ENCODE data around the gene RPUSD1. TPM values are rescaled to one million over a fixed set of nuclear protein-coding genes. Genes with fewer than 3 reads are reported as not detected.

The RPUSD1 gene
- total RNA-seq, 1 experiment from 2014 or later, result 48.6 TPM

- H2BK5ac ChIP-seq (ENCODE audit: insufficient read length, low read length), result no peak overlapping the region
- no peak overlapping the region for H4K91ac ChIP-seq (ENCODE audit: insufficient read length, low read depth, low read length)
- H3K9me3 ChIP-seq (ENCODE audit: control insufficient read depth, low read depth, low read length), result no peaks in the 10 kb centered on the region
- no peak overlapping the region for H2AFZ ChIP-seq (ENCODE audit: low read length)
- peaks cover 4% of the 10 kb centered on the region for H3K23me2 ChIP-seq (ENCODE audit: insufficient read length, low read depth, low read length, poor library complexity, severe bottlenecking)
- no peak overlapping the region for H3K4me2 ChIP-seq (ENCODE audit: insufficient read depth, insufficient read length, low read length)
- no peak overlapping the region for H2AK5ac ChIP-seq (ENCODE audit: insufficient read length, low read length)
- no peak overlapping the region for H2BK15ac ChIP-seq (ENCODE audit: low read depth, low read length)
- H3K4me1 ChIP-seq (ENCODE audit: insufficient read depth, low read length), result no peaks in the 10 kb centered on the region
- no peak overlapping the region for H3K23ac ChIP-seq (ENCODE audit: insufficient read length, low read depth, low read length)
- DNase-seq, result no peak
- H4K20me1 ChIP-seq (ENCODE audit: control insufficient read depth, insufficient read depth, insufficient read length), result no peaks in the 10 kb centered on the region
- no peak for TF ChIP-seq CTCF (conservative IDR thresholded peaks at IDR 0.05)
- H3T11ph ChIP-seq (ENCODE audit: low read length), result no peak overlapping the region
- H3K79me2 ChIP-seq (ENCODE audit: insufficient read depth, low read length), result no peaks in the 10 kb centered on the region
- no CpG with 5 or more reads among the region's 17 CpGs for WGBS (ENCODE audit: extremely low coverage, insufficient read length, low lambda C conversion rate)
- Mint-ChIP-seq H3K36me3 (ENCODE audit: insufficient read depth in 1 of 3, low read depth in 3 of 3) (peaks cover 10 to 22% (median 18%) of the 10 kb centered on the region in 3 experiments; a peak in 6 of 7 replicates), H3K27ac (no peak overlapping the region), H3K4me3 (no peak overlapping the region), H3K9me3 (peaks cover 0 to 3% of the 10 kb centered on the region in 2 experiments; a peak in 1 of 5 replicates), H3K27me3 (ENCODE audit: low read depth) (peaks cover 60% of the 10 kb centered on the region), H3K4me1 (no peaks in the 10 kb centered on the region)
- no peak overlapping the region for H3K56ac ChIP-seq (ENCODE audit: insufficient read length, low read depth, low read length)
- H2BK20ac ChIP-seq (ENCODE audit: low read depth, low read length, poor library complexity, severe bottlenecking), result no peak overlapping the region
- no peak overlapping the region for H3K14ac ChIP-seq (ENCODE audit: insufficient read depth, low read length)
- H2BK12ac ChIP-seq (ENCODE audit: insufficient read length, low read depth, low read length), result no peak overlapping the region
- H2BK120ac ChIP-seq (ENCODE audit: low read depth, low read length, poor library complexity, severe bottlenecking), result no peak overlapping the region
- no peak overlapping the region for H3K18ac ChIP-seq (ENCODE audit: insufficient read length, low read depth, low read length)
- H4K8ac ChIP-seq (replicated peaks; ENCODE audit: insufficient read length, low read depth, low read length), result no peak overlapping the region
- no peak overlapping the region for H3K9ac ChIP-seq (ENCODE audit: extremely low read depth, insufficient read length, low read length)
- H3K4ac ChIP-seq (ENCODE audit: low read depth, low read length), result no peak overlapping the region
- no peak overlapping the region for H4K5ac ChIP-seq (ENCODE audit: insufficient read length, low read depth, low read length)
- no peak overlapping the region for H3K27ac ChIP-seq (ENCODE audit: insufficient read length, low read depth, low read length)
- no peaks in the 10 kb centered on the region for H3K79me1 ChIP-seq (ENCODE audit: insufficient read depth, low read depth, low read length, poor library complexity, severe bottlenecking)
- H3K27me3 ChIP-seq (ENCODE audit: insufficient read depth, low read length), result peaks cover 5% of the 10 kb centered on the region; the same call in 1 of the 2 replicates
Measured at GRCh38 chr16:800834-801511, 12.8 kb upstream of the RPUSD1 start.

Measured in H9 (cell line).